GM19043 (cell line): Measurements from ENCODE around the gene NLRC3.

Experiments used
- ATAC-seq: cut with Tn5 transposase; IDR thresholded peaks from one replicate; pipeline ENCODE4 v1.9.1; 2021; ENCODE audit warnings: low read depth; ENCODE audit not compliant: unreplicated experiment

Gene NLRC3

DNA sequence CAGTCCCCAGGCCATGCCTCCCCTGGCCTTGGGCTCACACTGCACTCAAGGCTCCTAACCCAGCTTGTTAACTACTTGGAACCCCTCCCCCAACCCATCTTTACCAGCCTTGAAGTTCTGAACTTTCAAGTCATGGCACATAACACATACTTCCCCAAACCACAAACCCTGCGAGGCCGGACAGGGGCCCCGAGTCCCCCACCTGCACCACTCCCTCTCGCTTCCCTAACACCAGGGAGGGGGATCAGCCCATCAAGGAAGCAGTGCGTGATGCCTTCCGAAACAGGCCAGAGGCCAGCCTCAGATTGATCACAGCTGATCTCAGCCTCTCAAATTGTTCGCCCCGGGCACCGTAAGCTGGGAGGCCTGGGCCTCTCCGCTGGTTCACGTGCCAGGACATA is 3.0 kb upstream of the NLRC3 start:
- ATAC-seq, result no peak

DNA sequence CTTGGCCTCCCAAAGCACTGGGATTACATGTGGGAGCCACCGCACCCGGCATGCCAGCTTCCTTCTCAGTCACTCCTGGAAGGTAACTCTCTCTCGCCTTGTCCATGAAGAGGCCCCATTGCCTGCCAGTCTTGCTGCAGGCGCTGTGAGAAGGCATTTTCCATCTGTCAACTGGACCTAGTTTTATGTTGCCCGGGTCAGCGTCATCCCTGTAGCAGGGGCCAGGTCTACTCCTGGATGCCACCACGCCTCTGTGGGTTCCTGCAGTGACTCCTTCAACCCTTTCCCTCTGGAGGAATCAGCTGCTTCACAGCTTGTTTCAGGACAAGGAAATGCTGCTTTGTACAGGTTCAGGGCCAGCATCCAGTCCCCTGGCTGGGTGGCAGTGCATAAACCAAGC is 2.6 kb upstream of the NLRC3 start:
- ATAC-seq, result no peak

DNA sequence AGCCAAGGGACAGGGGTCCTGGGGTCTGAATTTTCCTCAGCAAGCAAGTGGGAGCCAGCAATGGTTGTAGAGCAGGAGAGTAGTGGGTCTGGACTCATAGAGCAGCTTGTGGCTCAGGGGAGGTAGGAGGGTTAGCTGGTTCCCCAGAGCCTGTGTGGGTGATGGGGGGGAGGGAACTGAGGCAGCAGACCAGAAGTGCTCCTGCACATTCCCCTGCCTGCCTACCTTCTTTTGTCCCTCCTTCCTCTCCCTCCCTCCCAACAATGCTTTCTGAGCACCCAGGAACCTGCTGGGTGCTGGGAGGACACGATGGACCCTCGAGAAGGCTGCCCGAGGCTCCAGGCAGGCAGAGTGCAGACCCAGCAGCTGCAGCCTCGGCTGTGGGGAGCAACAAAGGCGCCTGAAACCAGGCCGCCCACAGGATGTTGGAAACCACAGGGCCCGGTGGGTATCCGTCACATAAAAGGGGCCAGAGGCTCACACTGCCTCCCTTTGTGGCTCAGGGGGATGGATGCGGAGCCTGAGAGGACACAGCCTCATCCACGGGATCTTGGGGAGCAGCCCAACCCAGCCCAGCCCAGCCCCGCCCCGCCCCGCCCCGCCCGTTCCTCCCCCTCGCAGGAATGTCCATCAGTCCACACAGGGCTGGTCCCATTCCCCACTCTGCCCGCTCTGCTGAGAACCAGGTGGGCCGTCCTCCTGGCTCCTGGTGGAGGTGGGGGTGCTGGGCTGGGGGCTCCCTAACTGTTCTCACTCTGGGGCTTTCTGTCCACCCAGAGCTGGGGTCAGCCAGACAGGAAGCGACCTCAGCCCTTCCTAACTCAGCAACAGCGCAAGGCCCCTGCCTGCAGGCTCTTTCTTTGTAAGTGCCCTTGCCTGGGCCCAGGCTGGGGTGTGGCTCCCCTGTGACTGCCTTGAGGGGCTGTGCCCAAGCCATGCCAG is 1.7 kb upstream of the NLRC3 start:
- peak; percentile 77 for ATAC-seq

DNA sequence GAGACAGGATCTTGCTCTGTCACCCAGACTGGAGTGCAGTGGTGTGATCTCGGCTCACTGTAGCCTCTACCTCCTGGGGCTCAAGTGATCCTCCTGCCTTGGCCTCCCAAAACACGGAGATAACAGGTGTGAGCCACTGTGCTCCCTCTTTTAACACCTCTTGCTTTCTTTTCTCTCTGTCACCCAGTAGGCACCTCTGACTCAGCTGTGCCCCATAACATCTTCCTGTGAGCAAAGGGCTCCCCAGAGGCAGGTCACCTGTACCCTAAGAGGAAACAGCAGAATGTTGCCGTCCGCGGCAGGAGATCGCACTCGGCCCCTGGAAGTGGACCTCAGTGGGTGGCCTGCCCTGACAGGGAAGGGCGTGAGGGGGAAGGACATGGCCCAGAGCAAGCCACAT is 918 bp upstream of the NLRC3 start:
- ATAC-seq, result no peak

DNA sequence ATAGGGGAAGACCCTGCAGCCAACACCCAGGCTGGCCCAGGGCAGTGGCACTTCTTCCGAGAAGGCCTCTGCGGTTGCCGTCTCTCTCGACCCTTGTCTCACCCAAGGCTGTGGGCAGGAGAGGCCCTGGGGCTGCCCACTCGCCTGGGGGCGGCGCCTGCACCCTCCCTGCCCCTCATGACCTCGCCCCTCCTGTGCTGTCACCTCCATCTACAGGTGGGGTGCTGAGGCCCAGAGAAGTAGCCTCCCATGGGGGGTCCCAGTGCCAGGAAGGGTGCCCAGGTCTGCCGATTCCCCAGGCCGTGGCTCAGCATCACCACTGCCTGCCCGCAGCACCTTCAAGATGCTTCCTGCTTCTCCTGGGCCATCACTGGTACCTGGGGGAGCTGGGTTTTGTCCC is 992 bp downstream of the NLRC3 start:
- no peak for ATAC-seq

DNA sequence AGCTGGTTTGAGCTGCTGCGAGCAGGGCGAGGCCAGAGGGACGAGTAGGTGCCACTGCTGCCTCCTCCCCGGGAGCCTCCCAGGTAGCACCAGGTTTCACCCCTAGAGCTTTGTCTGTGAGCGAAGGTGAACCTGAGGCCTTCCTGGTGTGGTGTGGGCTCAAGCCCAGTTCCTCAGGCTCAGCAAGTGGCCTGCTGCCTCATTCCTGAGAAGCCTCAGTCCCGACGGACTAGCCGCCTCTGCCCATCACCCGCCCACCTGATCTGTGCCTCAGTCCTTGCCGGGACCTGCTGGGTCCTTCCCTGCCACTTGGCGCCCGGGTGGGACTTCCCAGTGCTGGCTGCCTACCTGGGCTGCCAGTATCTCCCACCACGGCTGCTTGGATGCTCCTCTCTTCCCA is 1.7 kb downstream of the NLRC3 start:
- no peak for ATAC-seq

DNA sequence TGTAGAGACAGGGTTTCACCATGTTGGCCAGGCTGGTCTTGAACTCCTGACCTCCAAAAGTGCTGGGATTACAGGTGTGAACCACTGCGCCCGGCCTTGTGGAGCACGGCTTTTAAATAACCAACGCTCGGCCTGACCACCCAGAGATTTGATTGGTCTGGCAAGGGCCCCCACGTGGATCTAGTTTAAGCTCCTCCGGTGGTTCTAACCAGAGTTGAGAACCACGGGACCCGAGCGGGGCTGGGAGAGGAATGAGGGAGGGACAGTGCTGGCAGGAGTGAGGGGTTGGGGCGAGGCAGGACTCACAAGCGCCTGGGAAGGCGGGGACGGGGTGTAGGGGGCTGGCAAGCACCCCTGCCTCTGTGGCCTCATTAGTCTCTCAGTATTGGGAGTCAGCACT is 3.0 kb downstream of the NLRC3 start:
- ATAC-seq, result no peak

DNA sequence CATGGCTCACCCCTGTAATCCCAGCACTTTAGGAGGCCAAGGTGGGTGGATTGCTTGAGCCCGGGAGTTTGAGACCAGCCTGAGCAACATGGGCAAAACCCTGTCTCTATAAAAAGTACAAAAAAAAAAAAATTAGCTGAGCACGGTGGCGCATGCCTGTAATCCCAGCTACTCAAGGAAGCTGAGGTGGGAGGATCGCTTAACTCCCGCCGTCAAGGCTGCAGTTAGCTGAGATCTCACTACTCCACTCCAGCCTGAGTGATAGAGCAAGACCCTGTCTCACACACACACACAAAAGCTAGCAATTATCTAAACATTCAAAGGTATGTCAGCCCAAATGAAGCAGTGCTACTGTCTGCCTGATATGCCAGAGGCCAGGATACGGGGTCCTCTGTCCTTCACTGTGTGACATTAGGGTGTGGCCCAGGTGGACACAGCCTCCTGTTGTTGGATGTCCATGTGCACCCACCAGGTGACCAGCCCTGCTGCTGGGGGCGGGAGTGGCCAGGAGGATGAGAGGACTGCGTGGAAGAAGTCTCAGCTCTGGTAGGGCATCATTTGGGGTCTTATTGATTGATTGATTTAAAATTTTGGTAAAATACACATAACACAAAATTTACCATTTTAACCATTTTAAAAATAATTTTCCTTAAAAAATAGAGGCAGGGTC is 3.9 kb downstream of the NLRC3 start:
- no peak for ATAC-seq

DNA sequence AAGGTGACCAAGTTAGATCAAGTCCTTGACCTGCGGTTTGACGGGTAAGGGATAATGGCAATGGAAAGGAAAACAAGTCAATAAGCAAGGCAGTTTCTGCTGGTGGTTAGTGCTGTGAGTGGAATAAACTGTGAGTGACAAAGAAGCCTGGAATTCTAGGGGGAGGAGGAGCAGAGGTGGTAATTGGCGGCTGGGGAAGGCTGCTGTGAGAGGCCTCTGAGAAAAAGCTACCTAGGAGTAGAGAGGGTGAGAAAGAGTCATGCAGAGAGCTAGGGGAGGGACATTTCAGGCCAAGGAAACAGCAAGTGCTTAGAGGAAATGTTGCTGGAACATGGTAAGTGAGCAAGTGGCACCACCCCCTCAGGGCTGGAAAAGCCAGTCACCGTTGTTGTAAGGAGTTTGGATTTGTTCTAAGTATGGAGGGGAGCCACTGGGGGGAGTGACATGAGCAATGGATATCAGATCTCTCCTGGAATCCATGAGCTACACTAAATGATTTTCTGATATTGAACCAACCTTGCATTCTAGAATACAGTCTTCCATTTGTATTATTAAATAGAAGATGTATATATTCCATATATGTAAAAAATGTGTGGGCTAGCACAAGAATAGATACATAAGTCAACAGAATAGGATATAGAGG is 6.7 kb downstream of the NLRC3 start:
- ATAC-seq, result no peak

DNA sequence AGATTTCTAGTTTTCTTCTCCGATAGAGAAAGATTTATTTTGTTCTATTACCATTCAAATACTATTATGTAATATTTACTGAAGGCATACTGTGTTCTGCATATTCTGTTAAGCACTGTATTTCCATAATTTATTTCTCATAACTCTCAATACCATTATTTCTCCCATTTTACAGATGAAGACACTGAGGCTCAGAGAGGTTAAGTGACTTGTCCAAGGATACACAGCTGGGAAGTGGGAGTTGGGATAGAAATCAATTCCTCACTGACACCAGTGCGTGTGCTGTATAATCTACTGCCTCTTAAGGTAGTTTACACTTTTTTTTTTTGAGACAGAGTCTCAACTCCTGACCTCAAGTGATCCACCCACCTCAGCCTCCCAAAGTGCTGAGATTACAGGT is 7.4 kb downstream of the NLRC3 start:
- no peak for ATAC-seq

DNA sequence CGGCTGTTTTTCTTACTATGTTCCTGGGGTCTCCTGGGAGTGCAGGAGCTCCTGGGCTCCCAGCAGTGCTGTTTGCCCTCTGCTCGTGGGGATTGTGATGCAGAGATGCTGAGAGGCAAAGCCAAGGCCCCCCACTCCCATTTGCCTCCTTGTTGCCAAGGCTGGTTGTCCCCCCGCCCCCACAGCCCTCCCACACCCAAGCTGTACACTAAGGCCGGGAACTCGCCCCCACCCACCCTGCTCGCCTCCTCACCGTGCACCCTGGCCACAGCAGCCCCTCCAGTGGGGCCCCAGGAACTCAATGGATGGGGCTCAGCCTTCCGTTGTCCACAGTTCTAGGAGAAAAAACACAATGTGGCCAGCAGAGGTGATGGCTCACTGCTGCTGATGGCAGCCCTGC is 10.2 kb downstream of the NLRC3 start:
- no peak for ATAC-seq

DNA sequence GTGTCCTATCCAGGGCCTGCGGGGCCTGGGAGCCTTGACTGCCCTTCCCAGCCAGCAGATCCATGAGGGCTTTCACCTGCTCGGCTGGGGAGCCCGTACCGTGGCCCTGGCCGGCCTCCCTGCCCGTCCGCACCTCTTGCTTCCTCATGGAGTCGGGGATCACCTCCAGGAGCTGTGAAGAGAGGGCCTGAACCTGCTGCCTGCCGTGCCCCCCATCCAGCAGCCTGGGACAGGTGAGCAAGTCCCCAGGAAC is 12.4 kb downstream of the NLRC3 start:
- ATAC-seq, result no peak

DNA sequence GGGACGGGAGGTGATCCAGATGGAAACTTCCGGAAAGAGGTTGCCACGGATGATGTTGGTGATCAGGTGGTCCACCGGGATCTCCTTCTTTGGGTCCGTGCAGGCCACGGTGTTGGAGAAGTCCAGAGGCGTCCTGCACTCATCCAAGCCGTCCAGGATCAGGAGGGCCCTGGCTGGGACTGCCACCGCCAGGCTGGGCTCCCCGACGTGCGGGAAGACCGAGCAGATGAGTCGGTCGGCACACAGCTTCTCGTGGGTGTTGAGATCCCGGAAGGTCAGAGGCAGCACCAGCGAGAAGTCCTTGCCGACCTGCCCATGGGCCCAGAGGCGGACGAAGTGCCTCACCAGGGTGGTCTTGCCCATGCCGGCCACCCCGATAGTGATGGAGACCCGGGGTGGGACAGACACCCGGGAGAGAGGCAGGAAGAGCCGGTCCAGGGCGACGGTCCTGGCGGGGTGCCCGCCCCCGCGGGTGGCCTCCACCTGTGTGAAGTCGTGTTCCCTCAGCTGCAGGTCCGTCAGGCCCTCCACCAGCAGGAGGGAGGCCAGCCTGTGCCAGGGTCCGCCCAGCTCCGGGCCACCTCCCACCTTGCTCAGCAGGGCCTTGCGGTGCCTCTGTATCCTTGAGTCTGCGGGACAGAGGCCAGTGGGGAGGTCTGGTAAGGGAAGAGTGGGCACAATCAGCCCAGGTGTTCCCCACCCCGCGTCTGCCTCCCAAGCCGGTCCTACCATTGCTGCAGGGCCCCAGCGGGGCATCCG is 12.9 kb downstream of the NLRC3 start:
- no peak for ATAC-seq

DNA sequence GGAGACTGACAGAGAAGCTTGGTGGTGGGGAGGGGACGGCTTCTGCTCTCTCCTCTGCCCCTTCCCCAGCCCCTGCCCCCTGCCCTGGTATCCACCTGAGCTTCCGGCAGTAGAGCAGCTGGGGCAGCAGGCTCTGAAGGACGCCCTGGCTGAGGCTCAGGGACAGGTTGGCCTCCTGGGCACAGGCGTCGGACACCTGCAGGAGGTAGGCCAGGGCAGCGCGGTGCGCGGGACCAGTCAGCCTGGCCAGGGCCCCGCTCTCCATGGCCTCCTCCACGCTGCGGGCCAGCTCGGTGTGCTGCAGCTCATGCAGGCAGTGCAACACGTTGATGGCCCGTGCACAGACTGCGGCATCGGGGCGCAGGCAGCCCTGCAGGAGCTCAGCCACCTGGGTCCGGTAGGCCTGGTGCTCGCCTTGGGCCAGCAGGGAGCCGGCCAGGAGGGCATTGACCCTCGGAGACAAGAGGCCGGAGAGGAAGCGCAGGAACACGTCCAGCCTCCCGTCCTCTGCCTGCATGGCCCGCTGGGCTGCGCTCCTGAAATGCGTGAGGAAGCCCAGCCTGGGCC is 14.2 kb downstream of the NLRC3 start:
- ATAC-seq, result no peak

DNA sequence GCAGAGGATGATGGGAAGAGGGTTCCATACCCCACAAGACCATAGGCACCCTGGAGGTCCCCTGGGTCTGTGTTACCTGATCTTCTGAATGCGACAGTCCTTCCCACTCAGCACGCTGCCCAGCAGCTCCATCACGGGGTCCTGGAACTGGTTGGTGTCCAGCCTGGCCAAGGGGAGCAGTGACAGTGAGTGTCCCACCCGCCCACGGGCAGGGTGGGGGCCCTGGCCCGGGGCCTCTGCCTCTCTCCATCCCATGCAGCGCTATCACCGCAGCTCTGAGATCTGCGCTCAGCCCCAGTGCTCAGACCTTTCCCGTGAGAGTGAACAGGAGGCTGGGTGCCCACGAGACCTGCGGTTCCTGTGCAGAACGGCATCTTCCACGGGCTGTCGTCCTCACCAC is 15.6 kb downstream of the NLRC3 start:
- ATAC-seq, result no peak

DNA sequence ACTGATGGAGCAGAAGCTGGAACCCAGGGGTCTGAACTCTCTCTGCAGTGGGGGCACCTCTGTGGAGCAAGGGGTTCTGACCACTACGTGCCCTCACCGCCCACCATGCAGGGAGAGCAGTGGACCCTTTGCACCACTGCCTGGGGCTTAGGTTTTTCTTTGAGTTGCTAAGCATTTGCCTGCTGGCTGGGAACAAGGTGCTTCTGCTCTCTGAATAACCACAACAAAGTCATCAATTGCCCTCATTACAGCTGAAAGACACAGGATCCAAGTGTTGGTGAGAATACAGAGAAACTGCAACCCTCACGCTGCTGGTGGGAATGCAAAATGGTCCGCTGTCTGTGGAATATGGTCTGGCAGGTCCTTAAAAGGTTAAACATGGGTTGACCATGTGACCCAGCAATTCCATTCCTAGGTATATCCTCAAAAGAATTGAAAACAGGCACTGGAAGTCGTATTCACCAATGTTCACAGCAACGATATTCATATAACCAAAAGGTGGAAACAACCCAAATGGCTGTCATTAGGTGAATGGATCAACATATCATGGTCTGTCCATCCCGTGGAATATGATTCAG is 22.8 kb downstream of the NLRC3 start:
- no peak for ATAC-seq

DNA sequence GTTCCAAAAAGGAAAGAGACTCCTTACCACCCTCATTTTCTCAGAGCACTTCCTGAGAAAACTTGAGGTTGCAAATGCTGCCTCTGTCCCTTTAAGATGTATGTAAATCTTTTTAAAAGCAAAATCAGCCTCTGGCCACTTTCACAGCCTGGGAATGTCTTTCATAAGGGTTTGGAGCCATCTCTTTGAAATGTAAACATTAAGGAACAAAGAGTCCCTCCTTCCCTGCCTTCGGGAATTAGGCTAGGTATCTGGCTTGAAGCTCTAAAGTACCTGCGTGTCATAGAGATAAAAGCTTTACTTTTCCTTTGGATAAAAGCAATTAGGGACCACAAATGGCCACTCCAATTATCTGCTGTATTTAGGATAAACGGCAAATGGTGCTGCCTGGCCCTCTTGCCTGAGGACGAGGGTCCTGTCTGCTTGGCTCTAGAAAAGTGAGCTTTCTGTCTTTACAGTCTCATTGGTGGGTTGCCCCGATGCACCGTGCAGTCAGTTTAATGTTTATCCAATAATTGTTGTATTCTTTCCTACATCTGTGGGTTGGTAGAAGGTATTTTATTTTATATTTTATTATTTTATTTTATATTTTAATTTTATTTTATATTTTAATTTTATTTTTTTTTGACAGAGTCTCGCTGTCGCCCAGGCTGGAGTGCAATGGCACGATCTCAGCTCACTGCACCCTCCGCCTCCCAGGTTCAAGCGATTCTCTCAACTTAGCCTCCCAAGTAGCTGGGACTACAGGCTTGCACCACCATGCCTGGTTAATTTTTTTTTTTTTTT is 23.9 kb downstream of the NLRC3 start:
- no peak for ATAC-seq

DNA sequence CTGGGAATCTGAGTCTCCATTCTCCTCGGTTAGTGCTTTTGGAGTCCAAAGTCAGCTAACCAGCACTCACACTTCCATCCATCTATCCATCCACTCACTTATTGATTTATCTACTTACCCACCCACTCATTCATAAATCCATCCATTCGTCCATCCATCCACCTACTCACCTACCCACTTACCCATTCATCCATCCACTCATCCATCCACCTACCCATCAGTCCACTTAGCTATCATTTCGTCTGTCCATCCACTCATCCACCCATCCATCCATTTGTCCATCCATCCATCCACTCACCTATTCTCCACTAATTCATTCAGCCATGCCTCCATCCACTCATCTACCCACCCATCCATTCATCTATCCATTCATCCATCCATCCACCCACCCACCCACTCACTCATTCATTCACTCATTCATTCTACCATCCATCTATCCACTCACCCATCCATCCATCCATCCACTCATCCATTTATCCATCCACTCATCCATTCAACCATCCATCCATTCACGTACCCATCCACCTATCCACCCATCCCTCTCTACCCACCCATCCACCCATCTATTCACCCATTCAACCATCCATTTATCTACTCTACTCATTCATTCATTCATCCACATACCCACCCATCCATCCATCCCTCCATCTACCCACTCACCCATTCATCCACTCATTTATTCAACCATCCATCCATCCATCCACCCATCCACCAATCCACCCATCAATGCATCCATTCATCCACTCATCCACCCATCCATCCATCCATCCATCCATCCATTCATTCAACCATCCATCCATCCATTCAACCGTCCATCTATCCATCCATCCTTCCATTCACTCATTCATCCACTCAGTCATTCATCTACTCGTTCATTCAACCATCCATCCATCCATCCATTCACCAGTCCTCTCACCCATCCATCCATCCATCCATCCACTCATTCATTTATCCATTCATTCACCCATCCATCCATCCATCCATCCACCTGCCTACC is 26.1 kb downstream of the NLRC3 start:
- no peak for ATAC-seq

DNA sequence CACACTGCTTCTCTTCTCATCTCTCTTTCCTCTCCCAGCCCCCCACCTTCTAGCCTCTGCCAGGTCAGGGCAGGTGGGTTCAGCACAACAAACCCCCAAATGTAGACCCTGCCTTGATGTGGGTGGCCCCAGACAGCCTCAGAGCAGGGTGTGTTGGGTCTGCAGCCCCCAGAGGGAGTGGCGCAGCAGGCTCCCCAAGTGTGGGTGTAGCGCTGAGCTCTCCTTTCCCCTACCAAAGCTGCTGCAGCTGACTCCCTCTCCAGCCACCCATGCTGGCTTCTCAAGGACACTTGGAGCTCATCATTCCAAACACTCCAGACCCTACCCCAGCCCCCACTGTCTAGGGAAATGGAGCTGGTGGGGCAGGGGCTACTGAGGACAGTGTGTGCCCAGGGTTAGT is 27.3 kb downstream of the NLRC3 start:
- ATAC-seq, result no peak
